IPS-20b (cell line): ENCODE data around the gene MSL3B.

Source experiments
- H3K27ac ChIP-seq: one replicate; pipeline ENCODE4 v1.5.1; 2013; ENCODE audit warnings: low read length
- H3K27me3 ChIP-seq: 2 replicates; pipeline ENCODE4 v1.6.1; 2013; ENCODE audit warnings: mild to moderate bottlenecking, low read length, inconsistent platforms; ENCODE audit not compliant: insufficient read depth
- H3K36me3 ChIP-seq: 2 replicates; pipeline ENCODE4 v1.6.1; 2013; ENCODE audit warnings: low read depth, mild to moderate bottlenecking, inconsistent platforms, low read length, moderate library complexity; ENCODE audit not compliant: insufficient read depth
- H3K4me1 ChIP-seq: 2 replicates; pipeline ENCODE4 v1.6.1; 2013; ENCODE audit warnings: mild to moderate bottlenecking, control low read depth, inconsistent platforms, low read length, moderate library complexity; ENCODE audit not compliant: insufficient read depth
- H3K4me3 ChIP-seq: 2 replicates; pipeline ENCODE4 v1.5.1; 2013; ENCODE audit warnings: mild to moderate bottlenecking, low read length, inconsistent platforms
- H3K9ac ChIP-seq: 2 replicates; pipeline ENCODE4 v1.6.1; 2013; ENCODE audit warnings: low read depth, mild to moderate bottlenecking, inconsistent platforms, low read length, moderate library complexity
- H3K9me3 ChIP-seq: 2 replicates; pipeline ENCODE4 v1.6.1; 2013; ENCODE audit warnings: mild to moderate bottlenecking, low read depth, low read length, inconsistent platforms; ENCODE audit not compliant: insufficient read depth

Gene MSL3B

GRCh38 chr2:233852056-233852455 is 16.1 kb downstream of the MSL3B start:
- Histone ChIP-seq H3K36me3 (peaks cover 65% of the 10 kb centered on the region), H3K4me1 (peaks cover 13% of the 10 kb centered on the region), H3K27ac (no peak overlapping the region), H3K27me3 (no peaks in the 10 kb centered on the region), H3K9ac (peak overlapping the region; percentile 97; the same call in 1 of the 2 replicates), H3K4me3 (peak overlapping the region; percentile 99), H3K9me3 (no peaks in the 10 kb centered on the region)

- Histone ChIP-seq H3K36me3 (peaks cover 74% of the 10 kb centered on the region), H3K27me3 (no peaks in the 10 kb centered on the region), H3K4me1 (peaks cover 13% of the 10 kb centered on the region), H3K9ac (no peak overlapping the region), H3K9me3 (no peaks in the 10 kb centered on the region), H3K4me3 (no peak overlapping the region), H3K27ac (no peak overlapping the region)
Observed at GRCh38 chr2:233851169-233851568, 17.0 kb downstream of the MSL3B start.

GRCh38 chr2:233850745-233851144 is 17.4 kb downstream of the MSL3B start:
- H3K4me1 ChIP-seq, result peaks cover 13% of the 10 kb centered on the region
- no peak overlapping the region for H3K9ac ChIP-seq
- H3K36me3 ChIP-seq, result peaks cover 79% of the 10 kb centered on the region
- no peaks in the 10 kb centered on the region for H3K27me3 ChIP-seq
- no peak overlapping the region for H3K4me3 ChIP-seq
- no peak overlapping the region for H3K27ac ChIP-seq
- no peaks in the 10 kb centered on the region for H3K9me3 ChIP-seq

- H3K4me1 ChIP-seq, result peaks cover 9% of the 10 kb centered on the region
- no peak overlapping the region for H3K4me3 ChIP-seq
- no peaks in the 10 kb centered on the region for H3K27me3 ChIP-seq
- no peak overlapping the region for H3K9ac ChIP-seq
- no peak overlapping the region for H3K27ac ChIP-seq
- H3K36me3 ChIP-seq, result peaks cover 89% of the 10 kb centered on the region
- H3K9me3 ChIP-seq, result no peaks in the 10 kb centered on the region
Observed at GRCh38 chr2:233849607-233850271, 18.4 kb downstream of the MSL3B start.

- Histone ChIP-seq H3K4me3 (no peak overlapping the region), H3K9ac (no peak overlapping the region), H3K36me3 (peaks cover 100% of the 10 kb centered on the region), H3K27me3 (no peaks in the 10 kb centered on the region), H3K27ac (no peak overlapping the region), H3K9me3 (no peaks in the 10 kb centered on the region), H3K4me1 (peaks cover 9% of the 10 kb centered on the region)
Observed at GRCh38 chr2:233848276-233848675, 19.9 kb downstream of the MSL3B start.

GRCh38 chr2:233847248-233847898 is 20.8 kb downstream of the MSL3B start:
- no peaks in the 10 kb centered on the region for H3K9me3 ChIP-seq

GRCh38 chr2:233846387-233847247 is 21.6 kb downstream of the MSL3B start:
- no peaks in the 10 kb centered on the region for H3K9me3 ChIP-seq
- no peak overlapping the region for H3K27ac ChIP-seq
- no peak overlapping the region for H3K4me3 ChIP-seq
- no peaks in the 10 kb centered on the region for H3K27me3 ChIP-seq
- H3K36me3 ChIP-seq, result peaks cover 100% of the 10 kb centered on the region
- H3K9ac ChIP-seq, result no peak overlapping the region
- no peaks in the 10 kb centered on the region for H3K4me1 ChIP-seq

More at GRCh38 chr2:233847248-233847898, 20.8 kb downstream of the MSL3B start:
- Histone ChIP-seq H3K27me3 (no peaks in the 10 kb centered on the region), H3K36me3 (peaks cover 100% of the 10 kb centered on the region), H3K4me3 (no peak overlapping the region), H3K27ac (no peak overlapping the region), H3K4me1 (no peaks in the 10 kb centered on the region), H3K9ac (no peak overlapping the region)

- Histone ChIP-seq H3K27ac (no peak overlapping the region), H3K4me1 (no peaks in the 10 kb centered on the region), H3K36me3 (peaks cover 100% of the 10 kb centered on the region)
Observed at GRCh38 chr2:233845301-233846060, 22.7 kb downstream of the MSL3B start.

GRCh38 chr2:233844836-233845235 is 23.4 kb downstream of the MSL3B start:
- H3K36me3 ChIP-seq, result peaks cover 100% of the 10 kb centered on the region
- H3K27ac ChIP-seq, result no peak overlapping the region
- no peaks in the 10 kb centered on the region for H3K9me3 ChIP-seq
- no peaks in the 10 kb centered on the region for H3K4me1 ChIP-seq
- H3K27me3 ChIP-seq, result no peaks in the 10 kb centered on the region
- no peak overlapping the region for H3K4me3 ChIP-seq
- no peak overlapping the region for H3K9ac ChIP-seq

More at GRCh38 chr2:233845301-233846060, 22.7 kb downstream of the MSL3B start:
- H3K27me3 ChIP-seq, result no peaks in the 10 kb centered on the region
- H3K9me3 ChIP-seq, result no peaks in the 10 kb centered on the region
- H3K9ac ChIP-seq, result no peak overlapping the region
- H3K4me3 ChIP-seq, result no peak overlapping the region

GRCh38 chr2:233844064-233844807 is 23.9 kb downstream of the MSL3B start:
- no peak overlapping the region for H3K27ac ChIP-seq
- H3K4me1 ChIP-seq, result no peaks in the 10 kb centered on the region
- no peak overlapping the region for H3K4me3 ChIP-seq
- H3K27me3 ChIP-seq, result no peaks in the 10 kb centered on the region
- H3K36me3 ChIP-seq, result peaks cover 100% of the 10 kb centered on the region
- no peak overlapping the region for H3K9ac ChIP-seq
- no peaks in the 10 kb centered on the region for H3K9me3 ChIP-seq

GRCh38 chr2:233841183-233841582 is 27.0 kb downstream of the MSL3B start:
- Histone ChIP-seq H3K9me3 (no peaks in the 10 kb centered on the region), H3K4me3 (no peak overlapping the region), H3K27me3 (no peaks in the 10 kb centered on the region), H3K27ac (no peak overlapping the region), H3K9ac (no peak overlapping the region), H3K4me1 (no peaks in the 10 kb centered on the region), H3K36me3 (peaks cover 100% of the 10 kb centered on the region)
